NCI-H526 (cell line): ENCODE results near the gene U2SURP.
"Not testable (repeated sequence)": the region's sequence is repeated elsewhere in the genome, so short reads cannot be mapped to it uniquely, and the experiment has no call there.

Experiments used
- DNase-seq, 2 experiments: peaks; one replicate each; lab custom pipeline; 2025; lab: John Stamatoyannopoulos, UW

Gene U2SURP

GRCh38 chr3:143071776-143072175 is 70.4 kb downstream of the U2SURP start:
- no peak for DNase-seq

GRCh38 chr3:143072298-143073020 is 71.1 kb downstream of the U2SURP start:
- not testable (repeated sequence) for DNase-seq

- DNase-seq = not testable (repeated sequence)
Measured at GRCh38 chr3:143073541-143073940, 72.2 kb downstream of the U2SURP start.

DNA sequence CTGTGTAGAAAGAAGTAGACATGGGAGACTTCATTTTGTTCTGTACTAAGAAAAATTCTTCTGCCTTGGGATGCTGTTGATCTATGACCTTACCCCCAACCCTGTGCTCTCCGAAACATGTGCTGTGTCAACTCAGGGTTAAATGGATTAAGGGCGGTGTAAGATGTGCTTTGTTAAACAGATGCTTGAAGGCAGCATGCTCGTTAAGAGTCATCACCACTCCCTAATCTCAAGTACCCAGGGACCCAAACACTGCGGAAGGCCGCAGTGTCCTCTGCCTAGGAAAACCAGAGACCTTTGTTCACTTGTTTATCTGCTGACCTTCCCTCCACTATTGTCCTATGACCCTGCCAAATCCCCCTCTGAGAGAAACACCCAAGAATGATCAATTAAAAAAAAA is 72.6 kb downstream of the U2SURP start:
- not testable (repeated sequence) for DNase-seq

DNA sequence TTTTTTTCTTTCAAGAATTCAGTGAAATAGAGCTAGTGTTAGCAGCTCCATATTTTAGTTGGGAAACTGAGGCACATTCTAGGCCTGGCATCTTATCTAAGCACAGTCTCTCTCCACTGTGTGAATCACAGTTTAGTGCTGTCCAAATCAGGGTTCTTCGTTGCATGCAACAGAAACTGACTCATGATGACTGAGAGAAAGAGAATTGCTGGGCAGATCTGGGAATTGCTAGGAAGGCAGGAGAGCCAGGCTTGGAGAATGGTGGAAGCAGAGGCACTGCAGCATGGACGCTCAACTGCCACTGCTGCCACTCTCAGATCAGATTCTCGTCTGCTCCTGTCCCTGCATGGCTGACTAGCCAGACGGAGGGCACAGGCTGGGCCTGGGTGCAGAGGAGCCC is 77.5 kb downstream of the U2SURP start:
- no peak for DNase-seq

DNA sequence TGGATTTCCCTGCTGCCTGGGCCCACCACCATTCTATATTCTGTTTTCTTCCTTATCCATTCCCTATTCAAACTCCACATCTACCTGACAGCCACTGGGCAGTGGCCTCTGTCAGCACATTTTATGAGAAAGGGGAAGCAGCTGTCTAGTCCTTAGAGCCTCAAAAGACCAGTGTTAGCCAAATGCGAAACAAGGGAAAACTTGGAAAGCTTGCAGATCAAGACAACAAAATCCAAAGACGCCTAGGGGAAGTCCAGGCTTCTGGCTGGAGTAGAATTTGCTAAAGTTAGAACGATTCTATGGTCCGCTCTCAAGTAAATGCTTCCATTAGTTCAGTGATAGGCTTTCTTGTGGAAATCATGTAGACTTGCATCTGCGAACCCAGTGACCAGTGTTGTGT is 78.8 kb downstream of the U2SURP start:
- DNase-seq = no peak

DNA sequence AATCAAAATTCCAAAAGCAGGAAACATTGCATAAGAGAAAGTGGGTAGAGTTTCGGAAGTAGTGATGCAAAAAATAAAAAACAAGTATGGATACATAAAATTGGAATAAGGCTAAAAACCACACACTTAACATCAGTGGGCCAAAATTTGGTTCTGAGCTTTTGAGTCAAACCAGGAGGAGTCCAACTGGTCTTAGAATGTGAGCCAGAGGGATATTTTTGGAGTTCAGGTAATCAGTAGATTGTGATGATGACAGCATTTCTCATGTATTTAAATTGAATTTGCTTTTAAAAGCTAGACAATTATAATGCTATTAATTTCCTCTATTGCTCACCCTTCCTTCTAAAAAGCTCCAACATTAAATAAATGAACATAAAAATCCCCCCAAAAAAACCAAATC is 80.0 kb downstream of the U2SURP start:
- no peak for DNase-seq

- no peak for DNase-seq
Measured at GRCh38 chr3:143081844-143082778, 80.7 kb downstream of the U2SURP start.

- no peak for DNase-seq
Measured at GRCh38 chr3:143083781-143084180, 82.4 kb downstream of the U2SURP start.

- DNase-seq = no peak
Measured at GRCh38 chr3:143084856-143085731, 83.7 kb downstream of the U2SURP start.

DNA sequence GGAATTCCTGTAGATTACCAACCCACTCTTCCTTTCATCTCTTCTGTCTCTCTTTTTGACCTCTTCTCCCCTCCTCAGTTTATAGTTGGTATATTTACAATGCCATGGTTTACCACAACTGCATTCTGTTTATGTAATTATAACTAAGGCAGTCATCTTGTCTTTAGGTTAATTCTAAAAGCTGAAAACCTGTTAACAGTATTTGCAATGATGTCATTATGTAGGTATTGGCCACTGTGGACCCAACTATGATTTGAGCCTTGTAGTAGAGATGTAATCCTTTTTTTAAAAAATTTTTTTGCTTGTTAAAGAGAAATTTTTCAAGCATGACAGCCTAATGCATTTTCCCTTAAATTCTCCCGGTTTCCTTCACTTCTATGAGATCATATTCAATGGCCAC is 87.5 kb downstream of the U2SURP start:
- DNase-seq = no peak

GRCh38 chr3:143089965-143090364 is 88.6 kb downstream of the U2SURP start:
- no peak for DNase-seq

DNA sequence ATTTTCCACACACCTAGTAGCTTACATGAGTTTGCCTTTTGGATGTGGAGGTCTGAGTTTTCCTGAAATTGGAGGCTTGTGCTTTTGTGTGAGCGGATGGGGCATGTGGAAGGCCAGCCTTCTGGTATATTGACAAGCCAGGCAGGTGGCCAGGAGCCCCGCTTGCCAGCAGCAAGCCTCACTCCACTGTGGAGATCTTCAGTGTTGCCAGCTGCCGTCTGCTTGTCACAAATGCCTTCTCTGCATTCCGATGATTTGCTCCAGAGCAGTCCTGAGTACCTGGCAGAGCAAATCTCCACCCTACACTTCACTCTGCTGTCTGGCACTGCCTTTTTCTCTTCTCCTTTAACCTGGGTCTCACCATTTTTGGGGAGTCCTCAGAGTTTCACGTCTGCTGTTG is 89.1 kb downstream of the U2SURP start:
- DNase-seq = no peak

- DNase-seq = no peak
Measured at GRCh38 chr3:143090976-143091837, 89.8 kb downstream of the U2SURP start.

DNA sequence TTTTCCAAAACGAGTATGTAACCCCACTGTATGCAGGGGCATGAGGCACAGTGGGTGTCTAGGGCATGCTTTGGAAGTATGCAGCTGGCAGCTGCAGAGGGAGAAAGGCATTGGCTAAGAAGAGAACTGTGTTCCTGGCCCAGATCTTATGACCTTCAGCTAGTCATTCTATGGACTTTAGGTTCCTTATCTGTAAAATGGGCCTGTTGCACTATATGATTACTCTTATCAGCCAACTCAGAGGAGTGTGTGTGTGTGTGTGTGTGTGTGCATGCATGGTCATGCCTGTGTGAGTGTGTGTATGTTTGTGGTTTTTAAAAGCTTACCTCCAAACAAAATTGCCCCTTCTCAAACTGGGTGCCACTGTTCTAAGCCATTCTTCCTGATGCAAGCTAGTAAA is 90.8 kb downstream of the U2SURP start:
- no peak for DNase-seq

- no peak for DNase-seq
Measured at GRCh38 chr3:143095813-143096212, 94.4 kb downstream of the U2SURP start.

- DNase-seq = peak; percentile 53
Measured at GRCh38 chr3:143098032-143098764, 96.8 kb downstream of the U2SURP start.

DNA sequence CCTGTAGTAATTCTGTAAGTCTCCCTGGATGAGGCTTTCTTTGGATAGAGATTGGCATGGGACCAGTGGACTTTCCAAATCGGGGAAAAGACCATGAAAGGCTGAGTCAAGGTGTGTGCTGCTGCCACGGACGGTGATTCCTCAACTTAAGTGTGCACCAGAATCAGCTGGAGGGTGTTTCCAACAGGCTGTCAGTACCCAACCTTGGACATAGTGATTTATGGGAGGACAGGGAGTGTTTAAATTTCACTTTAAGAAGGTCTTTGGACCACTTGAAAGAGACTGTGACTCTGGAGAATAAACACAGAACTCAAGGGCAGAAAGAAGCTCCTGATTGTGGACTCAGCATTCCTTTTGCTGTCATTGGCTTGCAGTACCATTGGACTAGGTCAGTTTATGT is 97.8 kb downstream of the U2SURP start:
- DNase-seq = no peak

DNA sequence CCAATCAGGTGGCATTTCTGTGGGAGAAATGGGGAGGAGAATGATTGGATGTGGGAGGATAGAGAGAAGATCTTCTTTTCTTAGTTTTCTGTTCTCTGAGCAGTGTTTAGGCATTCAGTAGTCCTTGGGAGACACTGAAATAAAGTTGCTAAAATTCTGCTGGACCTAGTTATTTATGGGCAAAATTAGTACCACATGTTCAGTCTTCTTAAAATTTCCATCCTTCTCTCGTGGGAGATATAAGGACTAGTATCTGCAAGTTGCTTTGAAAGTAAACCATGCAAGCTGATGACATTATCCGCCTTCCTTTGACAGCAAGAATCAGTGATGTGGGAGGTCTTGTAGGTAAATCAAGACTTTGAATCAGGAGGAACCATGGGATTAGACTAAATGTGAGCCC is 98.3 kb downstream of the U2SURP start:
- no peak for DNase-seq

DNA sequence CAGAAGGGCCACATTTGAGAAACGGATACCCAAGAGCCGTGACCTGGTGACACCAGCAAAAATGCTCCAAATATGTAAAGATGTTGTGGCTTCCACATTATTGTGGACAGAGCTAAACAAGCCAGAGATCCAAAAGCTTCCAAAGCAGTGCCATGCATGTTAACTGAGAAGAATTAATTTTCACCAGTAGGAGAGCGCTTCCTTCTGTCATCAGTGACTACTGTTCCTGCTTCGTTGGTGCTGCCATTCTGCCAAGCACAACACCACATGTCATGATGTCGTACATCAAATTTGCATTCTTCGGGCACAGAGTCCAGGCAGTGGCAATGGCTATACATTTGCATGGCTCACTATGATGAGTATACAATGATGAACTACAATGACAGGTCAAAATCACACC is 99.1 kb downstream of the U2SURP start:
- peak; percentile 19 to 60 for DNase-seq
